ENCODE data around the gene BUD13.

Gene BUD13

DNA sequence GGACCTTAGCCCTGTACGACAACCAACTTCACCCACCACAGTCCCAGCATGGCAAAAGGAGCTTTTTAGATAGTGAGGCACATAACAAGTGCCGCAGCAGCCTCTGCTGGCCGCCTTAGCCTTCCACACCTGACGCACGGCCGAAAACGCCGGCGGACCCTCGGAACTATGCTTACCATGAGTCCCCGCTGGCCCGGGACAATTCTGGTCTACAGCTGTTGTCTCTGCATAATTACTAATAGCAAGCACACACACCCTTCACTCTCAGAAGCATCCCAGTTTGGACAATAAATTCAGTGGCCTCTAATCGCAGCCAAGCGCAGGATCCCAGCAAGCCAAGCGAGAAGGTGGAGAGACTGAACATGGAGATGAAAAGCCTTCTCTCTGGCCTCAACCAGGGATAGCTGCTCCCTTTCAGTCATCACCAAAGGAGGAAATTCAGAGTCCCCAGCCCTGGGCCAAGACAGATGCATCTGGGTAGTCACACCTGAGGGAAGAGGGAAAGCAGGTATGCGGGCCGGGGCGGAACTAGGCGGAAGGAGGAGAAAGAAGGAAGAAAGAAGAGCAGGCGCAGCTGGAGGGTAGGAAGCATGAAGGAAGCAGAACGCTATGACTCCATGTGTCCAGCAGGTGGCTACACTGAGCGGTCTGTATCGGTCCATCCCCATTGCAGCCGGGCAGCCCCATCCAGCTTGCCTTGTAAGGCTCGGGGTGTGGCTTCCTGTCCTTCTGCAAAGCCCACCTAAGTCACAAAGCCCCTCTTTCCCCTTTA is 40.3 kb downstream of the BUD13 start:
- TF ChIP-seq, protein P1, sequence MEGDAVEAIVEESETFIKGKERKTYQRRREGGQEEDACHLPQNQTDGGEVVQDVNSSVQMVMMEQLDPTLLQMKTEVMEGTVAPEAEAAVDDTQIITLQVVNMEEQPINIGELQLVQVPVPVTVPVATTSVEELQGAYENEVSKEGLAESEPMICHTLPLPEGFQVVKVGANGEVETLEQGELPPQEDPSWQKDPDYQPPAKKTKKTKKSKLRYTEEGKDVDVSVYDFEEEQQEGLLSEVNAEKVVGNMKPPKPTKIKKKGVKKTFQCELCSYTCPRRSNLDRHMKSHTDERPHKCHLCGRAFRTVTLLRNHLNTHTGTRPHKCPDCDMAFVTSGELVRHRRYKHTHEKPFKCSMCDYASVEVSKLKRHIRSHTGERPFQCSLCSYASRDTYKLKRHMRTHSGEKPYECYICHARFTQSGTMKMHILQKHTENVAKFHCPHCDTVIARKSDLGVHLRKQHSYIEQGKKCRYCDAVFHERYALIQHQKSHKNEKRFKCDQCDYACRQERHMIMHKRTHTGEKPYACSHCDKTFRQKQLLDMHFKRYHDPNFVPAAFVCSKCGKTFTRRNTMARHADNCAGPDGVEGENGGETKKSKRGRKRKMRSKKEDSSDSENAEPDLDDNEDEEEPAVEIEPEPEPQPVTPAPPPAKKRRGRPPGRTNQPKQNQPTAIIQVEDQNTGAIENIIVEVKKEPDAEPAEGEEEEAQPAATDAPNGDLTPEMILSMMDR (IDR thresholded peaks at IDR 0.05; ENCODE audit: low read depth, low read length), result peak; percentile 96
- no peak overlapping the region for H3K4me3 ChIP-seq (ENCODE audit: low read depth, low read length)

DNA sequence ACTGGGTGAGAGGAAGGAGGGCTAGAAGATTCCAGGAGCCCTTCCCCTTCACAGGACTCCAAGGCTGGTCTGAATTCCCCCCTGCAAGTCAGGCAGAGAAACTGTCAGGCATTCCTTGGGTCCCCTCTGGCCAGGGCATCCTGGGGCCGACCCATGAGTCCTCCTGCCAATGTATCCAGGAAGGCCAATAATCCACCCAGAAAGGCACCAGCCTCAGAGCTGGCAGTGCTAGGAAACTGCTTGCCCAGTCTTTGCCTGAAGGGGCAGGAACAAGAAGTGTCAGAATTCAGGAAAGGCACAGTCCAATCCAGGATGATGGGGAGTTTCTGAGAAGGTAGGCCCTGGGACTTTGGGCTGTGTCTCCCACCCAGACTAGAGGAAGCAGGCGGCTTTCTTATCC is 41.0 kb downstream of the BUD13 start:
- no peak overlapping the region for H3K4me3 ChIP-seq (ENCODE audit: low read depth, low read length)
- TF ChIP-seq, protein P1 (IDR thresholded peaks at IDR 0.05; ENCODE audit: low read depth, low read length), result no peak

DNA sequence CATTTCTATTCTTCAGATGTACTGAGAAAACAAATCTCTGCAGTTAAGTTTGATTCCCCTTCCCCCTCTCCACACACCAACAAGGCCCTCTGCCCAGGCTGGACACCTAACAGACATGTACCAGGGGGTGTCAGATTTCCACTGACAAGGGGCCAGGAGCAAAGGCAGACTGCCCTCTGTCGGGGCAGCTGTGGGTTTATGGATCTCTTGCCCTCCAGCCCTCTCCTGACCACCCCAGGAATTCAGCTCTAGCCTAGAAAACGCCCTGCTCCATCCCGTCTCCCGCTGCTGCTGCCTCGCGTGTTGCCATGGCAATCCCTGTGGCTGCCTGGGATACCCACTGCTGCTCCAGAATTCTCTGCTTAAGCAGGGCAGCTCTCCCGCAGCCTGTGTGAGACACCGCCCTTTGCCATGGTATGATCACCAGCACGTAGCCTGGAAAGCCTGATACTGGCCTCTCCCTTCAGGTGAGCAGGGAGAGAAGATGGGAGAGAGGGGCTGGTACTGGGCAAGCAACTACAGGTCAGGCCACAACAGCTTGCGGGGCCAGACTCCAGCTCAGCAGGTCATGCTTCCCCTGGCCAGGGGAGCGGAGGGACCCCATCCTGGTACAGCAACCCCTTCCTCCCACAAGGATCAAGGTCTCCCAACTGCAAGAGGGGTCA is 41.6 kb downstream of the BUD13 start:
- TF ChIP-seq, protein P1 (IDR thresholded peaks at IDR 0.05; ENCODE audit: low read depth, low read length), result no peak
- H3K4me3 ChIP-seq (ENCODE audit: low read depth, low read length), result no peak overlapping the region

DNA sequence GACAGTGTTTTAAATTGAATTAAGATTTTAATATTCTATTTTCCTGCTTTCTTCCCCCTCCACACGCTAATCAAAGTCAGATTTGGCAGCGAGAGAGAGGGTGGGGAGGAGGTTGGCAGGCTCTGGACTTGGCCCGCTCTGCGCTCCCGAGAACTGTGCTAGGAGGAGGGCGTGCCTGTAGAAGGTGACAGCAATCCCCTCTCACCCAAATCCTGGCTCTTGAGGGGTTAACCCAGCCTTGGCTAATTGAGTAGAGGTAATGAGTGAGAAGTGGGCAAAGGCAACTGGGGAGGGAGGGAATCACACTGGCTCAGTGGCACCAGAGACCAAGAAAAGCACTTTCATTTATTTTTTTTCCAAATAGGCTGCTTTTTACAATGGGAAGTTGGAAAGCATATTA is 42.2 kb downstream of the BUD13 start:
- H3K4me3 ChIP-seq (ENCODE audit: low read depth, low read length), result no peak overlapping the region
- TF ChIP-seq, protein P1 (IDR thresholded peaks at IDR 0.05; ENCODE audit: low read depth, low read length), result no peak

DNA sequence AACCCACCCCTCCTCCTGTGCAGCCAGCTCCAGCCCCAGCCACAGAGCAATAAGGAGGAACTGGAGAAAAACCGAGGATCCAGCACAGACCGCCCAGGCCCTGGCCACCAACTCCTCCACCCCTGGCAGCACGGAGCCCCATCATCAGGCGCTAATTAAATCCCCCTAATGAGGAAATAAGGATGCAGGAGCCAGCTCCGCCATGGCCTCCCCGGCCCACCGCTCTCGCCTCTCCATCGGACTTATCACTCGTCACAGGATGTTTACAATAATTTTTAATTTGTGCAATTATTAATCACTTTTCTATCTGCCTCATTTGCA is 42.6 kb downstream of the BUD13 start:
- TF ChIP-seq, protein P1 (IDR thresholded peaks at IDR 0.05; ENCODE audit: low read depth, low read length), result no peak

DNA sequence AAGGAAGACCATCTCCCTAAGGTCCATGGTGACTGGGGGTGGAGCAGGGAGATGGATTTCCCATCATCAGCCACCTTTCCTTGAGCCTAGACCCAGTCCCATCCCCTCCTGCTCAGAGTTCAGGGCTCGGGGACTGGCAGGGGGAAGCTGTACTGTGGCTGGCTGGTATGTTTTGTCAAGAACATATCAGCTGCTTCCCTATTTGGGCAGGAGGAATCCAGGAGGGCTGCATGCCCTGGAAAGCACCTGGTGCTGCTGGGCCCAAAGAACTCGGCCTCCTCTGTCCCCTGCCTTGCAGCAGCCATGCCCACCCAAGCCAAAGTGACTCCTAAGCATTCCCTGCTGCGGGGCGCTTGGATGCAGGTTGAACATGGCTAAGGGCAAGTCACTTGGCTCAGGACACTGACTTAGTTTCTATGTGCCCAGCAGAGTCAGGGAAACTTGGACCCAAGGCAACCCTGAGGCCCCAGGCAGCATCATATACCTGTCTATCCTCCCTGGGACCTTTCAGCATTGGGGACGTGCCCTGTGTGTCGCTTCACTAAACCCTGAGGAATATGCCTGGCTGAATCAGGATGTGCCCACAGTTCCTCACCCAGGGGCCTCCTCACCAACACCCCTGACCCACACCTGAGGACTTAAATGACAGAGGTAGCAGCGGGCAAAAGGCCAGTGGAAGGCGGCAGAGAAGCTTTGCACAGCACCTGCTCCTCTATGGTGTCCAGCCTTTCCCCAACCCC is 43.1 kb downstream of the BUD13 start:
- TF ChIP-seq, protein P1 (IDR thresholded peaks at IDR 0.05; ENCODE audit: low read depth, low read length), result no peak
- no peak overlapping the region for H3K4me3 ChIP-seq (ENCODE audit: low read depth, low read length)

More for the DNA sequence above, 42.6 kb downstream of the BUD13 start:
- H3K4me3 ChIP-seq (ENCODE audit: low read depth, low read length), result no peak overlapping the region

DNA sequence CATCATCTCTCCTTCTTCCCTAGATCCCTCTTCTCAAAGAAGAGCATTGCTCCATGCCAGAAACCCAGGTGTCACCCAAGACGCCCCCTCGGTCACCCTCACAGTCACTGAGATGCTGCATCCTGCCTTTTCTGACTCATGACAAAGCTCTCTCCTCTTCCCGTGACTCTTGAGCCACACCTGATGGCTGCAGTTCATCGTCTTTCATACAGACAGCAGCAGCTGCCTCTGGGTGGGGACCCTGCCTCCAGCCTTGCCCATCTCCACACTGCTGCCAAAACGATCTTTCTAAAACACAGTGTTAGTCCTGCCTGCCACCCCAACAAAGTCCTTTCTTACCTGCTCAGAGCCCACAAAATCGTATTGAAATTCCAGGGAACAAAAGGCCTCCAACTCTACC is 44.8 kb downstream of the BUD13 start:
- no peak overlapping the region for H3K4me3 ChIP-seq (ENCODE audit: low read depth, low read length)
- TF ChIP-seq, protein P1 (IDR thresholded peaks at IDR 0.05; ENCODE audit: low read depth, low read length), result no peak

Measured in WI38 (cell line).